Measurements from ENCODE around the gene RAB4A.

Gene RAB4A

DNA sequence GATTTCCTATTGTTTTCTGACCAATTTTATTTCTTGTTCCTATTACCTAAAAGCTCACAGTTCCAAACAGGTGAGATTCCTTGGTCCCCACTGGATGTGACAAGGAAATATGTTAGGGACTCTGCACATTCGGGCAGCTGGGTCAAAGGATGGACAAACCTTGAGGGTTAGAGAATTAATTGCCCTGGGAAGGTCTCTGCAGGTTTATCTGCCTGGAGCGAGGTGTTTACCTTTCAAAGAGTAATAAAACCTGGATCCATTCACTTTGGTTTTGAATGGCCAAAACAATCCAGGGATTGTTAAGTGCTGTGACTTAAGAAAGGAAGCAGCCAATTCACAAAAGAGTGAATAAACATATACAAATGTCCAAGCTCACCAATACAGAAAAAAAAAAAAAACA lies 33.6 kb upstream of the RAB4A start:
- TF ChIP-seq, protein P1, sequence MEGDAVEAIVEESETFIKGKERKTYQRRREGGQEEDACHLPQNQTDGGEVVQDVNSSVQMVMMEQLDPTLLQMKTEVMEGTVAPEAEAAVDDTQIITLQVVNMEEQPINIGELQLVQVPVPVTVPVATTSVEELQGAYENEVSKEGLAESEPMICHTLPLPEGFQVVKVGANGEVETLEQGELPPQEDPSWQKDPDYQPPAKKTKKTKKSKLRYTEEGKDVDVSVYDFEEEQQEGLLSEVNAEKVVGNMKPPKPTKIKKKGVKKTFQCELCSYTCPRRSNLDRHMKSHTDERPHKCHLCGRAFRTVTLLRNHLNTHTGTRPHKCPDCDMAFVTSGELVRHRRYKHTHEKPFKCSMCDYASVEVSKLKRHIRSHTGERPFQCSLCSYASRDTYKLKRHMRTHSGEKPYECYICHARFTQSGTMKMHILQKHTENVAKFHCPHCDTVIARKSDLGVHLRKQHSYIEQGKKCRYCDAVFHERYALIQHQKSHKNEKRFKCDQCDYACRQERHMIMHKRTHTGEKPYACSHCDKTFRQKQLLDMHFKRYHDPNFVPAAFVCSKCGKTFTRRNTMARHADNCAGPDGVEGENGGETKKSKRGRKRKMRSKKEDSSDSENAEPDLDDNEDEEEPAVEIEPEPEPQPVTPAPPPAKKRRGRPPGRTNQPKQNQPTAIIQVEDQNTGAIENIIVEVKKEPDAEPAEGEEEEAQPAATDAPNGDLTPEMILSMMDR (IDR thresholded peaks at IDR 0.05): no peak

DNA sequence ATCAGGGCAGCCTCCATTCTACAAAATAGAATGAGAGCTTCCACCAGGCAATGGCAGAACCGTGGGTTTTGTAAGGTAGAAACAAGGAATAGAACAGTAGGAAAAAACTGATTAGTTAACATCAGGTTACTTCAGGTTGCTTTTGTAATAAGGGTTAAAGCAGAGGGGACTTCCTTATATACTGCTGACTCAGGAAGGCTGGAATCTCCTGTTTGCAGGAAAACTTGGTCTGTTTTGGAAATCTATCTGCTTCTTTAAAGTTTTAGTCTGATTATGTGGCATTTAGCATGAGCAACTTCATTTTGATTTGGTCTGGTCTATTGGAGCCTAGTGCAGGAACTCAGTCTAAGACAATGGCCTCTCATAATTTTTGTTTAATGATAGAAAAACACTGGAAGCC lies 32.7 kb upstream of the RAB4A start:
- TF ChIP-seq, protein P1 (IDR thresholded peaks at IDR 0.05): no peak

DNA sequence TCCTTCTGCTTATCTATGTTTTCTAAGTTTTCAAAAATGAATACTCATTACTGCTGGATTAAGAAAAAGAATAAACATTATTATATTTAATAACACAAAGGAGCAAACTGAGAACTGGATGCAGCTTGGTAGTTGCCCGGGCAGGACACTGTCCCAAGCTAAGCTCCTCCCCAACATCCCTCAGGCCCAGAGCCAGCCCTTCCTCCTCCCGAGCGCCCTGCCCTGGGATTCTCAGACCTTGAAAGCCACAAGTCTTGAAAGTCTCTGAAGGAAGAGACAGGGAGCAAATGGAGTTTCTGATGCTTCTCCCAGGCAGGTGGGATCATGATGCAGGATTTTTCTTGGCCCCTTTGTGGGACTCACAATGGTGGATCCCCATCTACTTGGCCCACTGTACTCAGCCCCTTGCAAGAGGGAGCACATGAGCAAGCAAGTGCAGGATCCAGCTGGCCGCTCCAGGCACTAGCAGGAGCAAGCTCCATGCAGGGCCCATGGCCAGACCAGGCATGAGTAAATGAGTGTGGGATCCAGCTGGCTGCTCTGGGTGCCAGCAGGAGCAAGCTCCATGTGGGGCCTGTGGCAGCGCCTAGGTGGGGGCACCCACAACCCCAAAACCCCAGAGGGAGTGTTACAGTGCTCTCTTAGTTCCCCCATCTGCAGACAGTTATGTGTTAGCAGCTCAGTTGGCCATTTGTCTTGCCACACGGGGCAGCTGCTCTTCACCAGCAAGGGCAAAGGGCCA lies 32.1 kb upstream of the RAB4A start:
- TF ChIP-seq, protein P1 (IDR thresholded peaks at IDR 0.05): no peak

DNA sequence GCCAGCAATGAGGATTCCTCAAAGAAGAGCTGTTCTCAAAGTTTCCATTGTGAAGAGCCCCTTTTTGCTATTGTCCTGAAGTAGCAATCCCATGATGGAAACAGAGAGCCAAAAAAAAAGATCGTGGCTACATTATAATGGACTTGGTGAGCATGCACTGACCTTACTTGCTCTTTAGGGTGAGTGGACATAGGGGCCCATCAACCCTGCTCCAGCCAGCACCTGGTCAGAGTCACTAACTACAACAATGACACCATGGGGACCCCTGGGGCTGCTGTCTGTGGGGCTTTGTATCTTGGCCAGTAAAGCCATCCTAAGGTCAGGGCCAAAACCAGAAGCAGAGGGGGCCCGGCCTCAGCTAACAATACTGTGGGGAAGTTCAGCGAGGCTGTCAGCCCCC lies 30.4 kb upstream of the RAB4A start:
- TF ChIP-seq, protein P1 (IDR thresholded peaks at IDR 0.05): no peak

DNA sequence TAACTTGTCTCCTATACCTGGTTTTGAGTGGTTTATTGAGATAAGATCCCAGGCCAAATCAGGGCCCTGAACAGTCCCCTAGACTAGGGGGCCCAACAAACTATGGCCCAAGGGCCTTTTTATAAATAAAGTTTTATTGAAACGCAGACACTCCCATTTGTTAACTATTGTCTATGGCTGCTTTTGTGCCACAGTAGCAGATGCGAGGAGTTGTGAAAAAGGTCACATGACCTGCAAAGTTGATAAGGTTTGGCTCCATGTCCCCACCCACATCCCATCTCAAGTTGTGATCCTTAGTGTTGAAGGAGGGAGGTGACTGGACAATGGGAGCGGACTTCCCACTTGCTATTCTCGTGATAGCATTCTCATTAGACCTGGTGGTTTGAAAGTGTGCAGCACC lies 29.5 kb upstream of the RAB4A start:
- TF ChIP-seq, protein P1 (IDR thresholded peaks at IDR 0.05): no peak

DNA sequence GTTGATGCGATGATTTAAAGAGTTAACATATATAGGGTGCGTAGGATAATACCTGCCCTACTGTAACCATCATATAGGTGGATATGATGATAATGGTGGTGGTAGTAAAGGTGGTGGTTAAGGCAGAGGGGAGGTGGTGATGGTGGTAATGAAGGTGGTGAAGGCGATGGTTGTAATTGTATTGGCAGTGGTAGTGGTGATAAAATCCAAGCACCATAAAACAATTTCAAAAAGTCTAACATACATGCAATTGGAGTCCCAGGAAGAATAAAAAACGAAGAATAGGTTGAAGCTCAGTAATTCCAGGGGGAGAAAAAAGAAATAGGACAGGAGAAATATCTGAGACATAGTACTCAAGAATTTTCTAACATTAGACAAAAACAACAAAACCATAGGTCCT lies 27.3 kb upstream of the RAB4A start:
- TF ChIP-seq, protein P1 (IDR thresholded peaks at IDR 0.05): no peak

DNA sequence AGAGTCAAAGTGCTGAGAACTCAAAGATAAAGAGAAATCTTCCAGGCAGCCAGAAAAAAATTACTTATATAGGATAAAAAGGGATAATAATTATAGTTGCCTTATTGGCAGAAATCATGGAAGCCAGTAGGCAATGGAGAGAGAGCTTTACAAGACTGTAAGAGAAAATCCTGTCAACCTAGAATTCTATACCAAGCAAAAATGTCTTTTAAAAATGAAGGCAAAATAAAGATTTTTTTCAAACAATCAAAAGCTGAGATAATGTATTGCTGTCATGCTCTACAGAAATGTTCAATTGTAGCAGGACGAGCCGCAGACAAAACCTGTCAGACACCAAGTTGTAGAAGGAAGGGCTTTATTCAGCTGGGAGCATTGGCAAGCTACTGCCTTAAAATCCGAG lies 26.8 kb upstream of the RAB4A start:
- TF ChIP-seq, protein P1 (IDR thresholded peaks at IDR 0.05): no peak

DNA sequence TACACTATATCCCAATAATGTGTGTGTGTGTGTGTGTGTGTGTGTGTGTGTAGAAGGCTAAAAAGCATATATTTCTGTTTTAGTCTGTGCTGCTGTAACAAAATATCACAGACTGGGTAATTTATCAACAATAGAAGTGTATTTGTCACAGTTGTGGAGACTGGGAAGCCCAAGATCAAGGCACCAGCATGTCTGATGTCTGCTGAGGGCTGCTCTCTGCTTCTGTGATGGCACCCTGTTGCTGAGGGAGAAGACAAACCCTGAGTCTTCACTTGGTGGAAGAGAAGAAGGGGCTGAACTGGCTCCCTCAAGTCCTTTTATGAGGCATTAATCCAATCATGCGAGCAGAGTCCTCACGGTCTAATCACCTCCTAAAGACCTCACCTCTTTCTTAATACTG lies 23.0 kb upstream of the RAB4A start:
- TF ChIP-seq, protein P1 (IDR thresholded peaks at IDR 0.05): no peak

All from LNCAP (cell line).